ENCODE measurements around the gene EDA2R.

The EDA2R gene

GRCh38 chrX:66638591-66639500, at the start of gene EDA2R:
EDA2R (minus strand) TSS chrX:66639078; CDS start chrX:66616020, 23,058 bp downstream.
- no peak for TF ChIP-seq CTCF (IDR thresholded peaks at IDR 0.05)
- peak within 1 kb of the TSS; percentile 51 to 54 for H3K4me3 ChIP-seq

GRCh38 chrX:66684196-66684595, 45.3 kb upstream of the EDA2R start:
- no peak for DNase-seq
- no peaks in the 10 kb centered on the region for H3K4me1 ChIP-seq
- intact Hi-C loops (cut with DNase I; ENCODE audit: low total_unique reads), result no loop called here

More at GRCh38 chrX:66638591-66639500, at the start of gene EDA2R:
- Histone ChIP-seq H3K4me1 (peaks cover 0 to 5% (median 0%) of the 10 kb centered on the region in 4 donors), H3K36me3 (no peaks in the 10 kb centered on the region), H3K9me3 (no peaks in the 10 kb centered on the region), H3K27me3 (no peaks in the 10 kb centered on the region), H3K27ac (peak within 1 kb of the TSS; percentile 44)
- DNase-seq, result peak in 1 of 2 donors; percentile 64
- intact Hi-C loops (cut with DNase I; ENCODE audit: low total_unique reads), result no loop called here

GRCh38 chrX:66680451-66680850, 41.6 kb upstream of the EDA2R start:
- intact Hi-C loops (cut with DNase I; ENCODE audit: low total_unique reads), result no loop called here
- Histone ChIP-seq H3K27ac (no peak overlapping the region), H3K9me3 (no peaks in the 10 kb centered on the region), H3K4me1 (no peaks in the 10 kb centered on the region), H3K36me3 (no peaks in the 10 kb centered on the region), H3K4me3 (no peak overlapping the region), H3K27me3 (no peaks in the 10 kb centered on the region)
- TF ChIP-seq CTCF (IDR thresholded peaks at IDR 0.05), result no peak
- no peak for DNase-seq

More at GRCh38 chrX:66684196-66684595, 45.3 kb upstream of the EDA2R start:
- no peak overlapping the region for H3K4me3 ChIP-seq
- no peak overlapping the region for H3K27ac ChIP-seq
- no peaks in the 10 kb centered on the region for H3K9me3 ChIP-seq
- no peaks in the 10 kb centered on the region for H3K27me3 ChIP-seq
- H3K36me3 ChIP-seq, result no peaks in the 10 kb centered on the region
- no peak for TF ChIP-seq CTCF (IDR thresholded peaks at IDR 0.05)

- no peaks in the 10 kb centered on the region for H3K36me3 ChIP-seq
- no peak overlapping the region for H3K4me3 ChIP-seq
- no peaks in the 10 kb centered on the region for H3K4me1 ChIP-seq
- TF ChIP-seq CTCF (IDR thresholded peaks at IDR 0.05), result no peak
- no peaks in the 10 kb centered on the region for H3K9me3 ChIP-seq
- intact Hi-C loops (cut with DNase I; ENCODE audit: low total_unique reads), result no loop called here
- H3K27ac ChIP-seq, result no peak overlapping the region
- no peak for DNase-seq
- H3K27me3 ChIP-seq, result no peaks in the 10 kb centered on the region
Measured at GRCh38 chrX:66677430-66677829, 38.6 kb upstream of the EDA2R start.

- Histone ChIP-seq H3K4me1 (no peaks in the 10 kb centered on the region), H3K9me3 (no peaks in the 10 kb centered on the region), H3K27me3 (no peaks in the 10 kb centered on the region), H3K27ac (no peak overlapping the region), H3K4me3 (no peak overlapping the region), H3K36me3 (no peaks in the 10 kb centered on the region)
- intact Hi-C loops (cut with DNase I; ENCODE audit: low total_unique reads), result no loop called here
- DNase-seq, result no peak
- TF ChIP-seq CTCF (IDR thresholded peaks at IDR 0.05), result no peak
Measured at GRCh38 chrX:66676990-66677389, 38.1 kb upstream of the EDA2R start.

Data from tibial artery (tissue), 4 donors.